Measurements from ENCODE around the gene CERT1. TPM values are rescaled to one million over a fixed set of nuclear protein-coding genes. Genes with fewer than 3 reads are reported as not detected.

The CERT1 gene
- total and polyA plus RNA-seq, 9 of the 15 experiments (the other 6 are each of a cell fraction or from before 2014, with no cell fraction given): 3.4 to 24.7 (median 9.8) TPM

DNA sequence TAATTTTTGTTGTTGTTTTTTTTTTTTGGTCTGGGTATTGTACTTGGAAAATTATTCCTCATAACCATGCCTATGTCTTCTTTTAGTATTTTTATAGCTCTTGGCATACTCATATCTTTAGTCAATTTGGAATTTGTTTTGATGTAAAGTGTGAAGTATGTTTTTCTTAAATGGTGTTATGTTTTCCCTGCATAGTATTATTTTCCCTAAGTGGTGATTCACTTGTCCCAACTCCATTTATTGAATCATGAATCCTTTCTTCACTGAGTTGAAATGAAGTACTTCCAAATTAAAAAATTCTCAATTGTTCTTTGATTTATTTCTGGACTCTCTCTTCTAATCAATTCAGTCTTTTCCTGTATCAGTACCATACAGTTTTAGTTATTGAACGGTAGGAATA, 46.8 kb upstream of the CERT1 start (continued):
- TF ChIP-seq MEF2A (IDR thresholded peaks at IDR 0.05; ENCODE audit: control insufficient read depth, low read depth, low read length): no peak

DNA sequence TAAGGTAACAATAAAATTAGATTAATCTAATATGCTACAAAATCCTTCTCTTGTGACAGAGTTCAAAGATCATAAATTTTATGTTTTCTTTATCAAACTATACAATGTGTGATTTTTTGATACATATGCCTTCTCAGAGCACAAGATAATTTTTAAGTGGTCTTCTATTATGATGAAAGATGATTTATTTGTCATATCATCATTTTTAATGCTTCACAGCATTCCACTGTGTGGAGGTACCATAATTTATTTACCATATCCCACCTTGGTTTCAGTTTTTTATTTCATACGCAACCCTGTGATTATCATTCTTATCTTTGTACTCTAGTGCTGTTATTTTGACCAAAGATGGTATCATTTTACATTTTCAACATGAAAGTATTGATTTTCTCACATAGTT, 41.9 kb upstream of the CERT1 start:
- Histone ChIP-seq H3K4me1 (replicated peaks in 1 of 2; ENCODE audit: control insufficient read depth in 2 of 2, insufficient read depth in 2 of 2, low read length in 2 of 2) (no peaks in the 10 kb centered on the region), H3K9me1 (ENCODE audit: control insufficient read depth, insufficient read depth, low read length) (no peaks in the 10 kb centered on the region), H2AFZ (ENCODE audit: low read depth, low read length) (no peak overlapping the region), H4K20me1 (replicated peaks; ENCODE audit: control insufficient read depth, insufficient read depth, low read length) (no peaks in the 10 kb centered on the region), H3K9me3 (replicated peaks; ENCODE audit: control insufficient read depth, insufficient read depth, low read depth, low read length) (no peaks in the 10 kb centered on the region), H3K9ac (ENCODE audit: insufficient read depth in 1 of 2, low read depth in 2 of 2, low read length in 2 of 2) (no peak overlapping the region), H3K36me3 (ENCODE audit: control insufficient read depth, insufficient read depth, low read length) (peaks cover 43% of the 10 kb centered on the region), H3K4me3 (no peak overlapping the region), H3K79me2 (ENCODE audit: control insufficient read depth, insufficient read depth, low read length) (no peaks in the 10 kb centered on the region), H3K4me2 (ENCODE audit: insufficient read depth, low read length) (no peak overlapping the region), H3K27me3 (ENCODE audit: control insufficient read depth in 2 of 2, insufficient read depth in 2 of 2, low read length in 2 of 2) (no peaks in the 10 kb centered on the region), H3K27ac (ENCODE audit: extremely low read depth, low read depth, low read length) (no peak overlapping the region)
- DNase-seq (ENCODE audit: extremely low read depth in 1 of 4, low spot score in 3 of 4) (no peak), FAIRE-seq (no peak), ATAC-seq (no peak)
- in situ Hi-C loops (cut with MboI) (no loop called here), intact Hi-C loops (cut with micrococcal nuclease) (no loop called here)
- CTCF ChIA-PET (ENCODE audit: low intra/inter-chr PET ratio): no interaction called here
- TF ChIP-seq ZNF780A (CRISPR knock-in tag; IDR thresholded peaks at IDR 0.05): no peak
- peak; percentile 80 for TF ChIP-seq C11orf30 (IDR thresholded peaks at IDR 0.05; ENCODE audit: low read depth)
- peak; percentile 72 for TF ChIP-seq MAFF (IDR thresholded peaks at IDR 0.05; ENCODE audit: low read length)
- peak; percentile 90 for TF ChIP-seq ZNF316 (IDR thresholded peaks at IDR 0.05)
- TF ChIP-seq MAFK (IDR thresholded peaks at IDR 0.05; ENCODE audit: low read length): peak; percentile 35; the same call in 1 of the 2 replicates
- peak; percentile 72 for TF ChIP-seq MAFG (tag; conservative IDR thresholded peaks at IDR 0.05)
- no peak for TF ChIP-seq ELF1 (tag; IDR thresholded peaks at IDR 0.05)
- WGBS (ENCODE audit: insufficient coverage, low coverage, missing lambda C conversion rate): 92% methylated on average over 1 of the region's 1 CpG
- POLR2A ChIA-PET: no interaction called here
- no TSS peak for BruUV-seq (replicated peaks)
